Endothelial cell of umbilical vein (primary cell): ENCODE results near the gene ZMIZ1. TPM values are rescaled to one million over a fixed set of nuclear protein-coding genes. Genes with fewer than 3 reads are reported as not detected.

Experiments
- BruUV-seq: library from RNA; stranded (reverse); fragments of 400-500 nt; replicated peaks from 2 replicates; lab custom pipeline; 2021; lab: Mats Ljungman, UMichigan
- CTCF ChIA-PET: fragments of 300-600, 350-600 bp; sonication (Branson Sonifier 250); formaldehyde crosslinking; loops from one replicate; lab custom pipeline; 2021; ENCODE audit warnings: antibody characterized with exemption, inconsistent platforms; lab: Charles Lee
- POLR2A ChIA-PET: fragments of 300-600, 350-600 bp; sonication (Branson Sonifier 250); formaldehyde crosslinking; loops from one replicate; lab custom pipeline; 2021; ENCODE audit warnings: antibody characterized with exemption, inconsistent platforms; lab: Charles Lee
- DNase-seq: peaks from one replicate; pipeline ENCODE4 v3.0.0-alpha.2; 2011; ENCODE audit warnings: low read depth, low spot score
- FAIRE-seq: peaks from 2 replicates; lab custom pipeline; 2011; peaks lifted over from hg19 to GRCh38; lab: Jason Lieb, UNC
- H2AFZ ChIP-seq: 2 replicates; pipeline ENCODE4 v1.6.0; 2012; ENCODE audit warnings: low read depth, low read length, control low read depth, inconsistent platforms
- H3K27ac ChIP-seq: 2 replicates; pipeline ENCODE4 v1.5.1; 2011; ENCODE audit warnings: low read depth, mild to moderate bottlenecking, control low read depth, low read length, moderate library complexity; ENCODE audit not compliant: insufficient read depth
- H3K27me3 ChIP-seq, 2 experiments: 2 replicates each; pipeline versions ENCODE4 v1.6.0 to v1.6.1; 2011; ENCODE audit warnings: low read length in 2 of 2, mixed read lengths in 1 of 2; ENCODE audit not compliant: control insufficient read depth in 2 of 2, insufficient read depth in 2 of 2
- H3K36me3 ChIP-seq, 2 experiments: 2 replicates in 1 of 2; 3 replicates in 1 of 2; pipeline ENCODE4 v1.5.1; 2011; ENCODE audit warnings: low read length in 2 of 2, mild to moderate bottlenecking in 1 of 2, moderate library complexity in 1 of 2; ENCODE audit not compliant: control insufficient read depth in 2 of 2, insufficient read depth in 2 of 2; ENCODE audit errors: extremely low read depth in 1 of 2
- H3K4me1 ChIP-seq: 3 replicates; pipeline ENCODE4 v1.5.1; 2011; ENCODE audit warnings: mild to moderate bottlenecking, low read length; ENCODE audit not compliant: control insufficient read depth, insufficient read depth; ENCODE audit errors: extremely low read depth
- H3K4me2 ChIP-seq: 2 replicates; pipeline ENCODE4 v1.6.1; 2011; ENCODE audit warnings: low read length, control low read depth, mixed read lengths; ENCODE audit not compliant: insufficient read depth
- H3K4me3 ChIP-seq, 3 experiments: fragments of 200-600 bp in 1 of 3; sonication (generic), shearing (Covaris generic) in 1 of 3; replicated peaks in 1 of 3; 2 replicates each; pipeline ENCODE4 v1.5.1; 2011 to 2016; ENCODE audit warnings: control low read depth in 3 of 3, low read length in 3 of 3, mild to moderate bottlenecking in 2 of 3, inconsistent platforms in 1 of 3, low read depth in 1 of 3, moderate library complexity in 1 of 3; ENCODE audit not compliant: insufficient read depth in 1 of 3
- H3K79me2 ChIP-seq: 2 replicates; pipeline ENCODE4 v1.6.0; 2012; ENCODE audit warnings: low read length, inconsistent platforms; ENCODE audit not compliant: control insufficient read depth, insufficient read depth
- H3K9ac ChIP-seq: replicated peaks from 2 replicates; pipeline ENCODE3; 2011; ENCODE audit warnings: low read length, control low read depth; ENCODE audit not compliant: insufficient read depth; ENCODE audit errors: extremely low read depth
- H3K9me1 ChIP-seq: replicated peaks from 3 replicates; pipeline ENCODE4 v1.6.0; 2011; ENCODE audit warnings: mild to moderate bottlenecking, low read length; ENCODE audit not compliant: control insufficient read depth, insufficient read depth; ENCODE audit errors: extremely low read depth
- H3K9me3 ChIP-seq: replicated peaks from 2 replicates; pipeline ENCODE4 v1.5.1; 2012; ENCODE audit warnings: low read length, inconsistent platforms; ENCODE audit not compliant: control insufficient read depth, insufficient read depth
- H4K20me1 ChIP-seq: replicated peaks from 2 replicates; pipeline ENCODE3; 2011; ENCODE audit warnings: mild to moderate bottlenecking, low read length; ENCODE audit not compliant: control insufficient read depth, insufficient read depth; ENCODE audit errors: extremely low read depth
- EZH2 ChIP-seq: IDR thresholded peaks from 2 replicates; pipeline ENCODE4 v1.6.1; 2012; ENCODE audit warnings: borderline replicate concordance, low read depth, mild to moderate bottlenecking, moderate library complexity, low read length, inconsistent platforms; ENCODE audit not compliant: severe bottlenecking
- FOS ChIP-seq: IDR thresholded peaks from 2 replicates; pipeline ENCODE4 v1.6.1; 2011; ENCODE audit warnings: mild to moderate bottlenecking, low read length, moderate library complexity, borderline replicate concordance; ENCODE audit not compliant: insufficient read depth
- GATA2 ChIP-seq: IDR thresholded peaks from 2 replicates; pipeline ENCODE4 v1.7.0; 2011; ENCODE audit warnings: low read depth, mild to moderate bottlenecking, moderate library complexity, mixed read lengths, low read length; ENCODE audit not compliant: insufficient read length, insufficient read depth
- JUN ChIP-seq: IDR thresholded peaks from 2 replicates; pipeline ENCODE4 v1.6.1; 2011; ENCODE audit warnings: borderline replicate concordance, low read depth; ENCODE audit not compliant: insufficient read length, insufficient read depth
- MYC ChIP-seq: IDR thresholded peaks from one replicate; pipeline ENCODE4 v1.6.1; 2011; ENCODE audit warnings: mild to moderate bottlenecking, low read depth, low read length
- POLR2A ChIP-seq: IDR thresholded peaks from 2 replicates; pipeline ENCODE4 v1.6.1; 2012; ENCODE audit warnings: low read depth, mild to moderate bottlenecking, control low read depth, low read length
- POLR2AphosphoS5 ChIP-seq: IDR thresholded peaks from 2 replicates; pipeline ENCODE4 v1.6.1; 2012; ENCODE audit warnings: low read depth, mild to moderate bottlenecking, control low read depth, low read length, moderate library complexity; ENCODE audit not compliant: insufficient read depth
- dilution Hi-C: fragments of 300-500 bp; cut with MboI; formaldehyde crosslinking; loops from one replicate; pipeline ENCODE4 v1.15.0; 2019; ENCODE audit warnings: low sequenced_read_pairs; ENCODE audit not compliant: extremely low pct_ligation_motif_present
- intact Hi-C: fragments of 100-400 bp; cut with micrococcal nuclease; formaldehyde crosslinking; loops from one replicate; pipeline ENCODE4 v1.10.0; 2022
- polyA plus RNA-seq, 4 experiments: library from polyadenylated mRNA; depleted of rRNA in 3 of 4; stranded (reverse) in 3 of 4; unstranded in 1 of 4; fragments of >200 nt; gene quantifications; 2 replicates each; pipeline versions ENCODE4 v1.2.1 to v1.2.3, GENCODE V29; 2011 to 2012; ENCODE audit warnings: missing spikeins in 1 of 4
- total RNA-seq: library from RNA; stranded (reverse); gene quantifications from 2 replicates; pipeline ENCODE4 v1.2.3, GENCODE V29; 2021
- TF ChIP-seq, protein P1 (sequence below), 2 donors: IDR thresholded peaks; 1 replicate in 1 of 2; 2 replicates in 1 of 2; pipeline ENCODE4 v1.5.1; 2011; ENCODE audit warnings: low read length in 2 of 2, mild to moderate bottlenecking in 2 of 2, moderate library complexity in 2 of 2, control low read depth in 1 of 2, inconsistent platforms in 1 of 2, low read depth in 1 of 2; ENCODE audit not compliant: insufficient read depth in 1 of 2; ENCODE audit errors: extremely low read depth in 1 of 2
- TF ChIP-seq, protein P2 (sequence below): IDR thresholded peaks from 2 replicates; pipeline ENCODE4 v1.6.1; 2011; ENCODE audit not compliant: insufficient read depth, insufficient read length

The ZMIZ1 gene
- total and polyA plus RNA-seq, 2 donors (not counting 3 experiments of a cell fraction or from before 2014, with no cell fraction given), result 12.5 to 46.7 TPM

DNA sequence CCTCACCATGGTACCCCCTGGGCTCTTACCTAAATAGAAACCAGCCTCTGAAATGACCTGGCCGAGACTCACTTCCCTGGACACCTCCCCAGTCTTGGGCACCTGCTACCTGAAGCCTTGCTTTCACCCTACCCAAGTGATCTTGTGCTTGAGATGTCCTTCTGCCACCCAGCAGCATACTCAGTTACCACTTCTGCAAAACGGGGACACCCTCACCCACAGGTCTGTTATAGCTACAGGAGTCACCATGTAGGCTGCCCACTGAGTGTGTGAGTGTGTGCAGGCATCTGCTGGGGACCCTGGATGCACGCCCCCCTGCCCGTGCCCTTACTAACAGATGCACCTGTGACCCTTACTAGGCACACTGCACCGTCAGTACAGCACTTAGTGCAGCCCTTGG is 183.7 kb downstream of the ZMIZ1 start:
- dilution Hi-C loops, result no loop called here
- FAIRE-seq (no peak), DNase-seq (no peak)
- Histone ChIP-seq H3K9ac (no peak overlapping the region), H4K20me1 (no peaks in the 10 kb centered on the region), H3K4me2 (no peak overlapping the region), H3K27me3 (no peaks in the 10 kb centered on the region), H3K4me1 (no peaks in the 10 kb centered on the region), H3K4me3 (no peak overlapping the region), H3K27ac (no peak overlapping the region), H3K79me2 (peaks cover 48% of the 10 kb centered on the region), H3K9me1 (no peaks in the 10 kb centered on the region), H3K36me3 (peaks cover 0 to 13% of the 10 kb centered on the region in 2 experiments), H3K9me3 (no peaks in the 10 kb centered on the region), H2AFZ (no peak overlapping the region)
- ChIA-PET CTCF (interaction anchor here (1.7 kb wide), 1 partner anchor 14 kb away, joined by 5 read pairs; no protein-coding TSS in a partner anchor), POLR2A (no interaction called here)
- intact Hi-C loops, result no loop called here
- BruUV-seq, result no TSS peak
- no peak for TF ChIP-seq JUN
- TF ChIP-seq FOS, result no peak
- no peak for TF ChIP-seq EZH2
- TF ChIP-seq MYC, result no peak
- TF ChIP-seq POLR2A, result no peak
- no peak for TF ChIP-seq GATA2
- no peak for TF ChIP-seq POLR2AphosphoS5
- TF ChIP-seq, protein P1, sequence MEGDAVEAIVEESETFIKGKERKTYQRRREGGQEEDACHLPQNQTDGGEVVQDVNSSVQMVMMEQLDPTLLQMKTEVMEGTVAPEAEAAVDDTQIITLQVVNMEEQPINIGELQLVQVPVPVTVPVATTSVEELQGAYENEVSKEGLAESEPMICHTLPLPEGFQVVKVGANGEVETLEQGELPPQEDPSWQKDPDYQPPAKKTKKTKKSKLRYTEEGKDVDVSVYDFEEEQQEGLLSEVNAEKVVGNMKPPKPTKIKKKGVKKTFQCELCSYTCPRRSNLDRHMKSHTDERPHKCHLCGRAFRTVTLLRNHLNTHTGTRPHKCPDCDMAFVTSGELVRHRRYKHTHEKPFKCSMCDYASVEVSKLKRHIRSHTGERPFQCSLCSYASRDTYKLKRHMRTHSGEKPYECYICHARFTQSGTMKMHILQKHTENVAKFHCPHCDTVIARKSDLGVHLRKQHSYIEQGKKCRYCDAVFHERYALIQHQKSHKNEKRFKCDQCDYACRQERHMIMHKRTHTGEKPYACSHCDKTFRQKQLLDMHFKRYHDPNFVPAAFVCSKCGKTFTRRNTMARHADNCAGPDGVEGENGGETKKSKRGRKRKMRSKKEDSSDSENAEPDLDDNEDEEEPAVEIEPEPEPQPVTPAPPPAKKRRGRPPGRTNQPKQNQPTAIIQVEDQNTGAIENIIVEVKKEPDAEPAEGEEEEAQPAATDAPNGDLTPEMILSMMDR (IDR thresholded peaks at IDR 0.05; ENCODE audit: extremely low read depth in 1 of 2, insufficient read depth in 1 of 2, low read depth in 1 of 2, low read length in 2 of 2), result no peak
- TF ChIP-seq, protein P2, sequence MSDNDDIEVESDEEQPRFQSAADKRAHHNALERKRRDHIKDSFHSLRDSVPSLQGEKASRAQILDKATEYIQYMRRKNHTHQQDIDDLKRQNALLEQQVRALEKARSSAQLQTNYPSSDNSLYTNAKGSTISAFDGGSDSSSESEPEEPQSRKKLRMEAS, result no peak
